Activated CD4-positive, alpha-beta T cell treated with anti-CD3 and anti-CD28 coated beads, Interleukin-2, amount 50 U/mL, for 1 hour (primary cell): ENCODE data around the gene SALL3.

Experiments
- DNase-seq: peaks from one replicate; pipeline ENCODE4 v3.0.0-alpha.2; 2020

Gene SALL3

DNA sequence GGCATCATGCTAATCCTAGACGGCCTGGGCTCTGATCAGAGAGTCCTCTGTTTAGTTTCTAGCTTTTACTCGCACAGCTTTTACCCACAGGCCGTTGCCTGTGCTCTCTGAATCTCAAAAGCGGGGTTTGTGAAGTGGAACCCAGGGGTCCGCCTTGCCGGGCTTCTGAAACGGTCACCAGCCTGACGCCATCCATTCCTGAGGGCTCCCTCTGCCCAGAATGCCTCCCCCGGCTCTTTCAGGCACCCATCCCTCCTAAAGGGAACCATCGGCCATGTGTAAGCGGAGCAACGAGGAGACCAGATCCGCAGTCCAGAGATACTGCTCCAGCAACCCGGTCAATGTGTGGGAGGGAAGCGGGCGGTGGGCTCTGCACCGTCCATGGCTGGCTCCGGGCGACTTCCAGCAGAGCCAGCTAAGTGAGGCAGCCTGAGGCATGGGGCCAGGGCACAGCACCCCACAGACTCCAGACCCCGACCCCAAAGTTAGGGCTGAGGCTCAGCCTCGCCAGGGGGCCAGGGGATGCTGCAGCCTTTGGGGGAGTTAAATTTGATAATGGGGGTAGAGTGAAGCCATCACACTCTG, 28.8 kb downstream of the SALL3 start:
- no peak for DNase-seq

DNA sequence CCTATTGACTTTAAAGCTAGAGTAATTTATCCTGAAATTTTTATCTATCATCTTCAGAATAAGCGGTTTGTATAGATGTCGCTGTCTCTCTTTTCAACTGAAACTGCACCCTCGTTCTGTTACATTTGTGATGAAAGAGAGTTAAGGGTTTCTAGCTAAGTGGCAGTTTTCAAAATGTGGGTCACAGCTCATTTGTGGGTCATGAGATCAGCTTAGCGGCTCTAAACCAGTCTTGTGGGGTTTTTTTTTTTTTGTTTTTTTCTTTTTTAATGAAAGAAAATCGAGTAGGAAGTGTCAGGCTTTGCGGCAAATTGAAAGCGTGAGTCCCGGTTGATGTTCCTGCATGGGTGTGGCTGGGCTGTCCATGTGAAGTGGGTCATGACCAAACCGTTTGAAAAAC, 31.2 kb downstream of the SALL3 start:
- DNase-seq: no peak

DNA sequence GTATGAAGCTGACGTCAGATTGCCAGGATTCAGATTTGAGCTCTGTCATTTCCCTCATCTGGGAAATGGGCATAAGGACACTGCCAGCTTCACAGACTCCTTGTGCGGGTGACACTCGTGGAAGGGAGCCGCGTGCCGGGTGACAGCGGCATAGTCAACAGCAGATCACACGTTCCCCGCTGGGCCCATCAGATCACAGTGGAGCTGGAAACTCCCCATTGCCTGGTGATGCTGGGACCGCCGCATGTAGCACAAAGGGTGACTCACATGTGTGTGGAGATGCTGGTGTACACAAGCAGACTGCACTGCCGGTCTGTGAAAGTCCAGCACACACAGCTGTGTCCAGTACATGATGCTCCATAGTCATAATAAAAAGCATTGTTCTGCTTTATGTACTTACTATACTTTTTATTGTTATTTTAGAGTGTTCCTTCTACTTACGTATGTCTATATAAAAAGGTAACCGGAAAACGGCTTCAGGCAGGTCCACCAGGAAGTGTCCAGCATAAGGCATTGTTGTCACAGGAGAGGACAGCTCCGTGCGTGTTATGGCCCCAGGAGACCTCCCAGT, 31.8 kb downstream of the SALL3 start:
- no peak for DNase-seq

DNA sequence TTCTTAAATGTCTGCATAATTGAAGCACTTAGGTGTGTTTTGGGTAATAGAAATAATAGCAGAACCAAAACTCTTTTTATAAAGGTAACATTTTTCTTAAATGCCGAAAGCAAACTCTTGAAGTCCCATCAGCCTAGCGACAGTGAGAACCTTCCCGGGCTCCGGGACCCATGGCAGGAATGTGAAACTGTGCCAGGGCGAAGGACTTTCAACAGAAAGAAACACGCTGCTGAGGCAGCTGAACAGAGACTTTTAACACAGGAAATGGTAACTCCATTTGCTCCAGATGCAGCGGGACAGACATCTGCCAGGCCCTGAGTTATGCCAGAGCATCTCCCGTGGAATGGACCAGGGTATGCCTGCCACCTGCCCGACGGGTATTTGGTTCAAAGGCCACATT, 34.3 kb downstream of the SALL3 start:
- DNase-seq: no peak

DNA sequence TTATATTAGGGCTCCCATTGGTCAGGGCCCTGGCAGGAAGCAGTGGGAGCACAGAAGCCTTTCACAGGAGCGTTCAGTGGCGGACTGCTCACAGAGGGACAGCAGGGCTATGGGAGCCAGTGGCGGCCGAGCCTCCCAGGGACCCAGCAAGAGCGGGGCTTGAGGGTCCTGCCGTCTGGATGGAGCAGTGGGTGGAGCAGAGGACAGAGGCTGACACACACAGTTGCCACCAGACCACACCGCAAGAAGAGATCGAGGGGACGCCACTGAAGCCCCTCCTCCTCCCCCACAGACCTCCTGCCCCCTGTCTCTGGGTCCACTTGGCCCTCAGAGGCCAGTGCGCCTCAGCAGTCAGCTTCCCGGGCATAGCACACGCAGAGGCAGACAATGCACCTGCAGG, 39.3 kb downstream of the SALL3 start:
- DNase-seq: no peak

DNA sequence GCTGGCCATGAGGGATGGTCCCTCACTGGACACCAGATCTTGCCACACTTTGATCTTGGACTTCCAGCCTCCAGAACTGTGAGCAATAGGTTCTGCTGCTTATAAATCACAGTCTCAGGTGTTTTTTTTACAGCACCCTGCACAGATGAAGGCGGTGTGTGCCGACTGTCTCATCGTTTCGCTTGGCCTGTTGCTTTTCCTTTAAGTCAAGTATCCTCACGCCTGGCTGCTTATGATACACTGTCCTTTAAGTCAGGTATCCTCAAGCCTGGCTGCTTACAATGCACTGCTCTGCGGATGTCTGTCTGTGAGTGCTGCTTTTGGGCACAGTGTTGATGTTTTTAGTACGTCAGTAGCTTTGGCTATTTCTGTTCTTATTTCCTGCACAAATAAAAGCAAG, 40.3 kb downstream of the SALL3 start:
- no peak for DNase-seq

DNA sequence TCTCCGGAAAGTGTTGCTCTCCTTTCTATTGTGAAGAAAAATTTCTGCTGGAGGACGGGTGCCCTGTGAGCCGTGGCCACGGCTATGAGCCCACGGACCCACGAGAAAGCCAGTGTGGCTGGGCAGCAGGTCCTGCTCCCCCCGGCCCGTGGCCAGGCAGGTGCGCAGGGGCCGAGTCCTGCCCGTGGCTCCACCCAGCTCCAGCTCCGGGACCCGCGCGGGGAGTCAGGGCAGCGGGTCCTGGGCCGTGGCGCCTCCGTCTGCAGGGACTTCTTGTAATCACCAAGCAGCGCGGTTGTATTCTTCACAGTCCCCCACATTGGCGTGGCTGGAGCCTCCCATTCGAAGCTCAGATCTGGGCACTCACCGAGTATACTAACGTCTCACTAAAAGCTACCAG, 43.0 kb downstream of the SALL3 start:
- DNase-seq: no peak

DNA sequence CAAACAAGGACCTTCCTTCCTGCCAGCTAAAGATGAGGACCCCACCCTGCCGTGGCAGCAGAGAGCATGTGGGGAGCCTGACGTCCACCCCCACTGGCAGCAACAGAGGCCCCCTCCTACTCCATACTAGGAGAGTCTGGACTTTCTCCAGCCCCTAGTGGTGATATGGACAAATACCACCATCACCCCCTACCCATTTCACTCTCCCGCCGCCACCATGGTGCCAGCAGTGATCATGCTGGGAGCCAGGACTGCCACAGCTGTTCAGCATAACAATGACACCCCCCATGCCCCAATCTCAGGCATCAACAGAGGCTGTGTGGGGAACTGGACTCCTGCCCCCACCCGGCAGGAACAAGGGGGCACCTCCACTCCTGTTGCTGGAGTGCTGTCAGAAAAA, 46.9 kb downstream of the SALL3 start:
- DNase-seq: no peak

DNA sequence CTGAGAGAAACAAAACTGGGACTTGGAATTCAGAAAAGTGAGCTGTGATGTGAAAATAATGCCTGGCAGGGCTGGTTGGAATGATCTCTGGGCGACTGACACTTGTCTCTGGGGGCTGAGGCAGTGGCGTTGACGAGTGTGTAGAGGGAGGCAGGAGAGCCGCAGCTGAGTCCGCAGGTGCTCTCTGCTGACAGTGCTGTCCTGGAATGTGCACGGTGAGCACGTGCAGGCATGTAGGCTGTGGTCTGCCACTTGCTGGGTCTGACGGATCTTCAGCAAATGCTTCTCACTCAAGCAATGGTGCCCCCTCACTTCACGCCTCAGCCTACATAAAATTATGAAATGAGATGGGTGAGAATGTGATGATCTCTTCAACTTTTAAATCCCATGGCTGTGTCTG, 51.1 kb downstream of the SALL3 start:
- DNase-seq: no peak

DNA sequence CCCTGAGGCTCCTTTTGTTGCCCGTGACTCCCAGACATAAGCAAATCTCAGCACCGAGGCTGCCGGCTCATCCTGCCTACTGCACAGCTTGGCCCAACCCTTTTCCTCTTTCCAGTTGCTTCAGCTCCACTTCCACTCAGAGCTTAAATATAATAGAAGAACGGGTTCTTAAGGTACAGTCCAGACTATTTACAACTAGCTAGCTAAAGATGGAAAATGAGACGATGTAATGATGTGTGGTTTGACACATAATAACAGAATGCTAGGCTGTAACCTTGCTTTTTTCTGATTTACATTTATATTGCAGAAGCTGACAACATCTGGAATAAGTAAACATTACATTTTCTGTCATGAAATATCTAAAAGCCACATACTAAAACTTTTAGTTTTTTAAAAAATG, 62.7 kb downstream of the SALL3 start:
- no peak for DNase-seq

DNA sequence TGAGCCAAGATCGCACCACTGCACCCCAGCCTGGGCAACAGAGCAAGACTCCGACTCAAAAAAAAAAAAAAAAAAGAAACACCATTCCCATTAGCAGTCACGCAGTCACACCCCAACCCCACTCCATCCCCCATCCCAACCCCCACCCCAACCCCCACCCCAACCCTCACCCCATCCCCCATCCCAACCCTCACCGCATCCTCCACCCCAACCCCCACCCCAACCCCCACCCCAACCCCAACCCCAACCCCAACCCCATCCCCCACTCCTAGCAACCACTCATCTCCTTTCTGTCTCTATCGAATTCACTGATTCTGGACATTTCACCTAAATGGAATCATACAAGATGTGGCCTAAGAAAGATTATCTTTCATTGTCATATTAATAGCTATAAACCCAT, 63.7 kb downstream of the SALL3 start:
- no peak for DNase-seq

DNA sequence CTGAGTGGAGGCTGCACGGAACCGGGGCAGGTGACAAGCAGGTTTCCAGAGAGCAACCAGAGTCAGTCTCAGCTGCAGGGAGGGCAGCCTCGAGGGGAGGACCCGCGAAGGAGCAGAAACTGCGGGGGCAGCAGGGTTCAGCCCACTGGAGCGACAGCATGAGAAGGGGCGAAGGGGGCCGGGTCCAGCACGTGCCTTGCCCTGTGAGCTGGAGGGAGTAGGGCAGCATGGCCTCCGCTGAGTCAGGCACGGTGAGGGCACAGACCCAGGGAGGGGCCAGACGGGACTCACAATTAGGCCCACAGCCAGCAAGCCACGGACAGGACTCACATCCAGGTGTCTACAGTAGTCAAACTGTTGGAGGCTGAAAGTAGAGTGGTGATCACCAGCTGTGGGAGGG, 66.9 kb downstream of the SALL3 start:
- no peak for DNase-seq

DNA sequence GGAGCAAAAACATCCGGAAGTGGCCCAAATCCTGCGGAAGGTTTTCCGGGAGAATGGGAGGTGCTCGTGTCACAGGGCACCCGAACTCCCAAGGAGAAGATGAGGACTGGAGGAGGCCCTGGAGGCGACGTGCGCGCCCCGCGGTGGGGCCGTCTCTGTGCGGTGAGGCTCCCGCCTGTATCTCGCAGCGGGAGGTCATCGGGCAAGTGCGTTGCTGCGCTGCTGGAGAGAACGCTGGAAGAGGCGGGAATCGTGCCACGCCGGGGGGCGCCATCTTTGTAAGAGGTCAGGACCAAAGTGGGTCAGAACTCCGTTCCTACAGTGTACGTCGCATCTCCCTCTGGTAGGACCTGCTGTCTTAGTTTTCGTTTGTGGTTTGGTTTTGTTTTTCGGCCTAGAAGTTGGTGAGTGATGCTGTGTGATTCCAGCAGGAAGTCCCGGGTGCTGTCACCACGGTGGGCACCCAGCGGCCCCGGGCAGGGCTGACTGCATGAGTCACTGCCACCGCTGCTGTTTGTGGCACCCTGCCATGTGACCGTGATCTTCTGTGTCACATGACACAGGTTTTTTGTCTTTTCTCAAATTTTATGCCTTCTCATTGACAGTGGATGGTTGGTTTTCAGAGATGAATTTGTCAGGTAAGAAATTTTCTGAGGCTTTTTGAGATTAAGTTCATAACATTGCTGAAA, 68.1 kb downstream of the SALL3 start:
- no peak for DNase-seq

DNA sequence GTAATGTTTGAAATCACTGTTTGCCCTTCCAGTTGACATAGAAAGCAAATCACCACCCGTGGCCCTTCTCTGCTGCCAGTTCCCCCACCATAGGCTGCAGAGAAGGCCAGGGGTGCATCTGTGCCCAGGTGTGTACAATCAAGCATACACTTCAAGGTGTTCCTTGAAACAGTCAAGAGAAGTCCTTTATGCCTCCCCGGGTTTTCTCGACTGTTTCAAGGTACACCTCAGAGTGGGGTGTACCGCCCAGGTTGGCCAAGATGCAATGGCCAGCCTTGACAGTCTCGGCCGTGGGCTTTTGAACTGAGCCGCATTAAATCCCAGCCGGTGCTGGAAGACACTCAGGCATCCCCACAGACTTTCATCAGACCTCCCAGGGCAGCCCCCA, 68.6 kb downstream of the SALL3 start:
- no peak for DNase-seq

DNA sequence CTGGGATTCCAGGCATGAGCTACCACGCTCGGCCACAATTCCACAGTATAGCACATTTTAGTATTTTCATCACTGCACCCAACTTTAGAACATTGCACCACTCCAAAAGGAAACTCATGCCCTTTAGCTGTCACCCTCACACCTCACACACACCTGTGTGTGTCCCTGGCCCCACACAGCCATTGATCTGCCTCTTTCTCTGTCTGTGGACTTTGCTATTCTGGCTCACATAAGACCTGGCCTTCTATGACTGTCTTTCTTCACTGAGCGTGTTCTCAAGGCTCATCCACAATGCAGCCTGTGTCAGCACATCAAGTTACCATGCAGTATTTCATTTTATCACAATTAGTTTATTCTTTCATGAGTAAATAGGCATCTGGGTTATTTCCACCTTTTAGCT, 69.9 kb downstream of the SALL3 start:
- no peak for DNase-seq
